MV-4-11 (cell line): Measurements from ENCODE around the gene SUPV3L1.
"Not testable (repeated sequence)": the region's sequence is repeated elsewhere in the genome, so short reads cannot be mapped to it uniquely, and the experiment has no call there.

ENCODE experiments used
- DNase-seq: peaks from one replicate; lab custom pipeline; 2025; lab: John Stamatoyannopoulos, UW

Gene SUPV3L1

DNA sequence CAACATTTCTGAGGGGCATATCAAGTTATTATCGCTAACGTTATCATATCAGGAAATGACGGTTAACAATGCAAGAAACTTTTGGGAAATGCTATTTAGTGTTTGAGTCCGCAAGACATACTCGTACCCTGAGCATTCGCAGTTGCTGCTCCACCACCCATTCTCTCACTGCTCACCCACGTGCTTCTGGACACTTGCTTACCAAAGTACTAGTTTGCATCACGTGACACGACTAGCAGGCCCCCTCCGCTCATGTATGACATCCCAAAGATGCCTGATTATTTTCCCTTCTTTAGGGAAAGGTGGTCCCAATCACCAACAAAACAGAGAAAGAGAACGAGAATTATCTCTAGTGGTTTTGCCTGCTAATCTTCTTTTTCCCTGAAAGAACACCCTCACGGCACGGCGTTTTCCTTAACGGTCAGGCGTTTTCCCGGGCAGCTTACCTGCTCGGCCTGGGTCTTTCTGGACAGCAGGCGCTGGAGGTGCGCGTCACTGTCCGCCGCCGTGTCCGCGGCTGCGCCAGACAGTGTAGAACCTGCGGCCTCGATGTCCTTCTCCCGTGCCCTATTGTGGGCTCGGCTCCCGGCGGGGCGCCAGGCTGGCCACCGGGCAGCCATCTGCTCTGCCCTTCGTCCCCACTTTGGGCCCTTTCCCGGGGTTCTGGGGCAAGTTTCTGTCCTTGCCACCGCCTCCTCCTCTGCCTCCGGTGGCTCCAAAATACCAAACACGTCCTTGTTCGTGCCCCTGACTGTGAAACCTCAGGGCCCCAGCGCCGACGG, at the start of gene SUPV3L1:
Gene SUPV3L1, plus strand, starts transcription at position 492 of the 782 bp plus-strand sequence. Its CDS starts 58 bp downstream, at position 550.
- peak; percentile 96 for DNase-seq

DNA sequence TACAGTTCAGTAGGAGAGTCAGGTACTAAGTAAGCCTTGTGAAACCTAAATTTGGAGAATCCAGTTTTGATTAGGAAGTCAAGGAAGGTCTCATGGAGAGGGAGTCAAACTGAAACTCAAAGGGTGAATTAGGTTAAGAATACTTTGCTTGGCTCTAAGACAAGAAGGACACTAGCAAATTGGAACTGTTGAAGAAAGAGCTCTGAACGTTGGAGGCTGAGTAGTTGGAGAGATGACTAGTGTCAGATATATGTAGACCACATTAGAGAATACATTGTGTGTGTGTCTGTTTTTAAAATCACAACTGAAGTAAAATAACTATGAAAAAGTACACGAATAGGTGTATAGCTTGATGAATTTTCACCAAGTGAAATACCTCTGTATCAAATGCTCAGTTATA, 49.8 kb upstream of the SUPV3L1 start:
- no peak for DNase-seq

DNA sequence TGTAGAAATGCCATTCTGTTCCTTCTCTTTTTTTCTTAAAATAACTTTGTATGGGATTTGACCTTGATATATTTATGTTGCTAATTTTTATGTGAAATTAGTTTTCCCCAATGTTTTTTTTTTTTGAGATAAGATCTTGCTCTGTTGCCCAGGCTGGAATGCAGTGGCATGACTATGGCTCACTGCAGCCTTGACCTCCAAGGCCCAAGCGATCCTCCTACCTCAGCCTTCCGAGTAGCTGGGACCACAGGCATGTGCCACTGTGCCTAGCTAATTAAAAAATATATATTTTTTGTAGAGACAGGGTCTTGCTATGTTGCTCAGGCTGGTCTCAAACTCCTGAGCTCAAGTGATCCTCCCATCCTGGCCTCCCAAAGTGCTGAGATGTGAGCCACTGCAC, 40.1 kb upstream of the SUPV3L1 start:
- DNase-seq = no peak

DNA sequence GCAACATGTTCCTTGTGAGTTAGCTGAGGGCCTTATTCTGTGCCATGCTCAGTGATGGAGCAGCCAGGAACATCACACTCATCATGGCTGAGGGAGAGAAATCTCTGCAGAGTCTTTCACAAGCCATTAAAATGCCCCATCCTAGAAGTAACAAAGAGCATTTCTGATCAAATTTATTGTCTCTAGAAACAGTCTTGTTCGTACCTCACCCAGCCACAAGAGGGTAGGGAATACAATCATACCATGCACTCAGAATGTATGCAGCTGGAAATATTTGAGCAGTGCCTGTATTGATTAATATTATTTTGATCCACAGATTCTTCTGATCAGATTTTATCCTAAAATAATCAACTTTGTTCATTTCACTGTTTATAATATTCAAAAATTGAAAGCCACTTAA, 38.7 kb upstream of the SUPV3L1 start:
- no peak for DNase-seq

DNA sequence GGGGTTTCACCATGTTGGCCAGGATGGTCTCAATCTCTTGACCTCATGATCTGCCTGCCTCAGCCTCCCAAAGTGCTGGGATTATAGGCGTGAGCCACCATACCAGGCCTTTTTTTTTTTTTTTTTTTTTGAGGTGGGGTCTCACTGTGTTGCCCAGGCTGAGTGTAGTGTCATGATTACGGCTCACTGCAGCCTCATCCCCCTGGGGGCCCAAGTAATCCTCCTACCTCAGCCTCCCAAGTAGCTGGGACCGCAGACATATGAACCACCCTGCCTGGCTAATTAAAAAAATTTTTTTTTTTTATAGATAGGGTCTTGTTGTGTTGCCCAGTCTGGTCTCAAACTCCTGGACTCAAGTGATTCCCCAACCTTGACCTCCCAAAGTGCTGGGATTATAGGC, 38.0 kb upstream of the SUPV3L1 start:
- DNase-seq = not testable (repeated sequence)

DNA sequence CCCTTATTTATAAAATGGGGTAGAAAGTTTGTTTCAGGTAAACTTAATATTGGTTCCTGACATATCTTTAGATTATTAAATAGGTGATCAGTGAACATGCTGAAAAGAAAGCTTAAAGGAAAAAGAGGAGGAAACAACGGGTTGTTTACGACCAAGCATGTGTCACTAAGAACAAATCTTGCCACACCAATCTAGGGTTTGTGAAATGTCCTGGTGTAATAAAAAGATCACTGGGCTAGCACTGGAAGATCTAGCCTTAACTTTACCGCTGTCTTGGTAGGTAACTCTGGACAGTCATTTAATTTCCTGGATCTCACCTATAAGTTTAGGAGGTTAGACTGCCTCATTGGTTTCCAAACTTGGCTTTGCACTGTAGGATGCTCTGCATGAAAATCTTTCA, 37.1 kb upstream of the SUPV3L1 start:
- no peak for DNase-seq

DNA sequence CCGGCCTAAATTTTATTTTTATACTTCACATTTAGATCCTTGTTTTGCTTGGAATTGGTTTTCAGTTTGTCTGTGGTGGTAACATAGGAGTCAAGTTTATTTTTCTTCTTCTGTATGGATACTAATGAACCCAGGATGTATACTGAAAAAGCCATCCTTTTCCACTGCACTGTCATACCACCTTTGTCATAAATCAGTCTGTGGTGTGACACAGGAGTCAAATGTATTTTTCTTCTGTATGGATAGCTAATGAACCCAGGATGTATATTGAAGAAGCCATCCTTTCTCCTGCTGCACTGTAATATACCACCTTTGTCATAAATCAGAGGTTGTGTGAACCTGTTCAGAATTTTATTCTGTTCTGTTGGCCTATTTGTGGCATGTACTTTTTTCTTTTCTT, 34.7 kb upstream of the SUPV3L1 start:
- no peak for DNase-seq

DNA sequence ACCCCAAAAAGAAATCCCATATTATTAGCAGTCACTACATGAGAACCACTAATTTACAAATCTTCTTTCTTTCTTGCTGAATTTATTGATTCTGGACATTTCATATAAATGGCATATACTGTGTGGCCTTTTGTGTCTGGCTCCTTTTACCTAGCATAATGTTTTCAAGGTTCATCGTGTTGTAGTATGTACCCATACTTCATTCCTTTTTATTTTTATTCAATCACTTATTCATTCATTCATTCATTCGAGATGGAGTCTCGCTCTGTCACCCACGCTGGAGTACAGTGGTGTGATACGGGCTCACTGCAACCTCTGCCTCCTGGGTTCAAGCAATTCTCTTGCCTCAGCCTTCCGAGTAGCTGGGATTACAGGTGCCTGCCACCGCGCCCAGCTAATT, 34.2 kb upstream of the SUPV3L1 start:
- DNase-seq = no peak

DNA sequence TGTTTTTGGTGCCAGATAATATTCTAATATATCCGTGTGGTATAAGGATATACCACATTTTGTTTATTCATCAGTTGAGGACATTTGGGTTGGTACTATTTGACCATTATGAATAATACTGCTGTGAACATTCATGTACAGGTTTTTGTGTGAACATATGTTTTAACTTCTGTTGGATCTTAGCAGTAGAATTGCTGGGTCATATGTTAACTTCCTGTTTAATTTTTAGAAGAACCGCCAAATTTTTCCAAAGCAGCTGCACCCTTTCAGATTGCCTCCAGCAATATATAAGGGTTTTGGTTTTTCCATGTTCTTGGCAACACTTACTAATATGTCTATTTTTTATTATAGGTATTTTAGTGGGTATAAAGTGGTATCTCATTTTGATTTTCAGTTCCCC, 33.3 kb upstream of the SUPV3L1 start:
- DNase-seq = peak; percentile 11

DNA sequence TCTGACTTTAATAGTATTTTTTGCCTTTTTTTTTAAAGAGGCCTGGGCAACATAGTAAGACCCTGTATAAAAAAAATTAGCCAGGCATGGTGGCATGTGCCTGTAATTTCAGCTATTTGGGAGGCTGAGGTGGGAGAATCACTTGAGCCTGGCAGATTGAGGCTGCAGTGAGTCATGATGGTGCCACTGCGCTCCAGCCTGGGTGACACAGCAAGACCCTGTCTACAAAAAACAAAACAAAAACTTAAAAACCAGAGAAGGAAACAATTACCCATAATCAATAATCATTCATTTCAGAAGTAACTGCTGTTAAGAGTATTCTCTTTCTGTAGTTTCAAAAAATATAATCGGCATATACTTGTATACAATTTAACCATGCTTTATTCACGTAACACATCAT, 28.1 kb upstream of the SUPV3L1 start:
- no peak for DNase-seq

DNA sequence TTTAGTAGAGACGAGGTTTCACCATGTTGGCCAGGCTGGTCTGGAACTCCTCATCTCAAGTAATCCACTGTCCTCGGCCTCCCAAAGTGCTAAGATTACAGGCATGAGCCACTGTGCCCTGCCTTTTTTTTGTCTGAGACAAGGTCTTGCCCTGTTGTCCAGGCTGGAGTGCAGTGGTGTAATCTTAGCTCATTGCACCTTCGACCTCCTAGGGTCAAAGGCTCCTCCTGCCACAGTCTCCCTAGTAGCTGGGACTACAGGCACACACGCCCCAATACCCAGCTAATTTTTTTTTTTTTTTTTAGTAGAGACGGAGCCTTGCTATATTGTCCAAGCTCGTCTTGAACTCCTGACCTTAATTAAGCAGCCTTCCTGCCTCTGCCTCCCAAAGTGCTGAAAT, 26.8 kb upstream of the SUPV3L1 start:
- no peak for DNase-seq

DNA sequence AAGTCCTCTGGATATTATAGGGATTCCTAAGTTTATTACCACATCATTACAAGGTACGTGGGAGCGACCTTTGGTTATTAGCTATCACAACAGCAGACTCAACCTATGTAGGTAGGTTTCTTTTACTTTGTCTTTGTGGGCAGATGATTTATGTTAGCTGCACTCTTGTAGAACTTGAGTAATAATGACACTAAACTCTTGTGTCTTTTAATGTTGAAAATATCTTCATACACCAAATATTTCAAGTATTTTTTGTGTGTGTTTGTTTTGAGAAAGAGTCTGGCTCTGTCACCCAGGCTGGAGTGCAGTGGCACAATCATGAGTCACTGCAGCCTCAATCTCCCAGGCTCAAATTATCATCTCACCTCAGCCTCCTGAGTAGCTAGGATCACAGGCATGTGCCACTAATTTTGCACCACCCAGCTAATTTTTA, 19.2 kb upstream of the SUPV3L1 start:
- DNase-seq = no peak

DNA sequence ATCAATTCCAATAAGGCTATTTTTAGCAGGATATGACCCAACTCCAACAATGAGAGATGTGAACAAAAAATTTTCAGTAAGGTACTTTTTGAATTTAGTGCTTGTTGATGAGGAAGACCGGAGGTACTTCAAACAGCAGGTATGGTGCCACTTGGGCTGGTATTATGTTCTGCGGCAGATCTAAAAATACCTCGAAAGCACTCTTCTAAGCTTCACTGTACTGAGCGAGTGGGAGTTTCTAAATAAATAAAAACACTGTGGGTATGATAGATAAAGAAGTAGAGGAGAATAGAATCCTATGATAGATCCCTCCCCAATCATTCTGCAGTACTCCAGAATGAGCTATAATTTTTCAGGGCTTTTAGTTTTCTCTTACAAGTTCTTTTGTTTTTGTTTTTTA, 11.5 kb upstream of the SUPV3L1 start:
- no peak for DNase-seq

DNA sequence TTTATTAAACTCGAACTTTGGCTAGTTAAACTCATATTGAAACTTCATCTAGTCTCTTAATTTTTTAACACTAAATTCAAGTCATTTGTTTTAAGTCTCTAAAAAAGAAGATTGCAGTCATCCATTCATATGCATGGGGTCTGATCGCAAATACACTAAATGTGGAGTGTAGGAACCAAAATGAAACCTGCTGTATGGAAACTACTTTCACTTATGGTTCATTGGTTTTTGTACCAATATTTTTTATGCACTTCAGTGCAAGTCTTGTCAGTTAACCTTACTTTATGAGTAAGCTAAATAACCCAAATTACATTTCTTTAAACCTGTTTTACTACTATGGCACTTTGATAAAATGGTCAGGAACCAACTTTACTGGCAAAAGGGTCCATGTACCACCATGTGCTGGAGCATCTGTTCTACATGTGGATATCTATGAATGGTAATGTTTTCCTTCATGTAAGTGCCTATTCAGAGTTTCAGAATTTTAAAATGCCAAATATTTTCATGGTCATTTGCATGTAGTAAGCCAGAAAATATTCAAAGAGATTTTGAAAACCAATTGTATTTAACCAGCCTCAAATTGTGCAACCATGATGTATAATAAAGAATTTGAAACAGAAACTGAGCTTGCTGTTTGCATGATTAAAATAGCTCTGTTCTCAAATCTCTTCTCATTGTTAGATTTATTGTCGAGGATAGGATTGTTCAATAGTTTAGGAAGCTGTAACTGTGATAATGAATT, 7.6 kb upstream of the SUPV3L1 start:
- DNase-seq = no peak

DNA sequence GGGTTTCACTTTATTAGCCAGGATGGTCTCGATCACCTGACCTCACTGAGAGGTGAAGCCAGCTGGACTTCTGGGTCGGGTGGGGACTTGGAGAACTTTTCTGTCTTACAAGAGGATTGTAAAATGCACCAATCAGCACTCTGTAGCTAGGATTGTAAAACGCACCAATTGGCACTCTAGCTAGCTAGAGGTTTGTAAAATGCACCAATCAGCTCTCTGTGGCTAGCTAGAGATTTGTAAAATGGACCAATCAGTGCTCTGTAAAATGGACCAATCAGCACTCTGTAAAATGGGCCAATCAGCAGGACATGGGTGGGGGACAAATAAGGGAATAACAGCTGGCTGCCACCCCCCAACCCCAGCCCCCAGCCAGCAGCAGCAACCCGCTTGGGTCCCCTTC, 4.7 kb upstream of the SUPV3L1 start:
- DNase-seq = not testable (repeated sequence)

DNA sequence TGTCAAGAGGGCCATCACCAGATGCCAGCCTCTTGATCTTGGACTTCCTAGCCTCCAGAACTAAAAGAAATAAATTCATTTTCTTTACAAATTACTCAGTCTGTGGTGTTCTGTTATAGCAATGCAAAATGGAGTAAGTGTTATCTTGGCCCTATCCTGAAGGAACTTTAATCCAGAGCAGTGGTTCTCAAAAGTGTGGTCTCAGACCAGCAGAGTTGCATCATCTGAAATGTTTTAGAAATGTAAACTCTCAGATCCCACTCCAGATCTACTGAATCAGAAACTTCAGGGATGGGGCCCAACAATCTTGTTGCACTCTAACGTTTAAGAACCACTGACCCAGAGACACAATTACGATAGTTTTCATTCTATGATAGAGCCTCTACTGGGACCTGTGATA, 3.2 kb upstream of the SUPV3L1 start:
- DNase-seq = no peak

DNA sequence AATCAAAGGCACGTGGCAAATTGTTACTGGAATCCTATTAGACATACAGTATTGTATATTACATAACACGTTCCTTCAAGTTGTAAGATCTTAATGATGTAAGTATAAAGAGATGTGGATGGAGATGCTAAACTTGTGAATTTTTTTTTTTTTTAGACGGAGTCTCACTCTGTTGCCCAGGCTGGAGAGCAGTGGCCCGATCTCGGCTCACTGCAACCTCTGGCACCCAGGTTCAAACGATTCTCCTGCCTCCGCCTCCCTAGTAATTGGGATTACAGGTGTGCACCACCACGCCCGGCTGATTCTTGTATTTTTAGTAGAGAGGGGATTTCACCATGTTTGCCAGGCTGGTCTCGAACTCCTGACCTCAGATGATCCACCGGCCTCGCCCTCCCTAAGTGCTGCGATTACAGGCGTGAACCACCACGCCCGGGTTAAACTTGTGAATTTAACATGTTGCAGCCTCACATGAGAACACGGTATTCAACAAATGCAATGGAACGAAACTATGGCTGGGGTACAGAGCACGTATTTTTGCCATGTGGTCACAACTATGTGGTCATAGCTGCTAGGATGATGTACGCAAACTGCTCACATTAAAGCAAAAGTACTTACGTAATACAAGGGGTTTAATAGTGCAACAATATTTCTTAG, 818 bp upstream of the SUPV3L1 start:
- peak; percentile 78 for DNase-seq

DNA sequence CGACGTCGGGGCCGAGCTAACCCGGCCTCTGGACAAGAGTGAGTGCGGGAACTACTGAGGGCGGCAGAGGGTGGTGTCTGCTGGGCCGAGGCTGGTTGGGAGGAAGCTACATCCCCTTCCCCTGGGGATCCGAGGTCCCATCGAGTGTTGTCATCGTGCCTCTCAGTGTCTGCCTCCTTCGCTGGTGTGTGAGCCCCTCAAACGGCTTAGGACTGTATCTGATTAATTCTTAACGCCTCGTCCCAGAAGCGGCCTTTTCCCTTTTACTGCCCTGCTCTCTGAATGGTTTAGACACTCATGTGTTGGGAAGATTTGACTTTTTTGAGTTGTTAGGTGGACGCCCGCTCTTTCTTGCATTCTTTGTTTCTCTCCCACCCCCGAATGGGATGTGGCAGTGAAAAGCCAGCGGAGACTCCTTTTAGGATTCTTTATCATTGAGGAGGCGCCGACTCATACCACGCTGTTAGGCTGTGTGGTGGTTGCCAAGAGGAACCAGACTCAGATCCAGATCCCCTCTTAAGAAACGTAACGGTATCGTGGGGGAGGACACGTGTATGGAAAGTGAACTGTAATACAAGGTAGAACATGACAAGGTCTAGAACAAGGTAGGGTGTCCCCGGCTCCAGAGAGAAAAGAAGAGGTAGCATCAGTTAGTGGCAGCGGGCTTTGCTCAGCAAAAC, 631 bp downstream of the SUPV3L1 start:
- peak; percentile 39 for DNase-seq

DNA sequence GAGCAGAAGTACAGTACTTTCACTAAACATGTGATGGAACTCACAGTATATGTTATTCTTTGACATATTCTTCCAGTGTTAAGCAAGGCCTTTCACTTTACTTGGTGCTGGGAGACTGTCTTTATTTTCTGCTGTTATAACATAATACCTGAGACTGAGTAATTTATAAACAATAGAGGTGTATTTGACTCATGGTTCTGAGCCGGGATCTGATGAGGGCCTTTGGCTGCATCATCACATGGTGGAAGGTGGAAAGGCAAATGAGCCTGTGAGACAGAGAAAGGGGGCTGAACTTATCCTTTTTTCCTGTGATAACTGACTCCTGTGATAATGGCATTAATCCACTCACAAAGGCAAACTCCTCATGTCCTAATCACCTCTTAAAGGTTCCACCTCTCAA, 1.4 kb downstream of the SUPV3L1 start:
- DNase-seq = no peak

DNA sequence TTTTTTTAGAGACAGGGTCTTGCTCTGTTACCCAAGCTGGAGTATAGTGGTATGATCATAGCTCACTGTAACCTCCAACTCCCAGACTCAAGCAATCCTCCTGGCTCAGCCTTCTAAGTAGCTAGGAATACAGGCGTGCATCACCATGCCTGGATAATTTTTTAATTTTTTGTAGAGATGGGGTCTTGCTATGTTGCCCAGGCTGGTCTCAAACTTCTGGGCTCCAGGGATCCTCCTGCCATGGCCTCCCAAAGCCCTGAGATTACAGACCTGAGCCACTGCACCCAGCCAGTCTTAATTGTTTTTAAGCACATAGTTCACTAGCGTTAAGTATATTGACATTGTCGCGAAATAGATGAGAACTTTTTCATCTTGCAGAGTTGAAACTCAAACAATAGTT, 2.0 kb downstream of the SUPV3L1 start:
- DNase-seq = no peak

DNA sequence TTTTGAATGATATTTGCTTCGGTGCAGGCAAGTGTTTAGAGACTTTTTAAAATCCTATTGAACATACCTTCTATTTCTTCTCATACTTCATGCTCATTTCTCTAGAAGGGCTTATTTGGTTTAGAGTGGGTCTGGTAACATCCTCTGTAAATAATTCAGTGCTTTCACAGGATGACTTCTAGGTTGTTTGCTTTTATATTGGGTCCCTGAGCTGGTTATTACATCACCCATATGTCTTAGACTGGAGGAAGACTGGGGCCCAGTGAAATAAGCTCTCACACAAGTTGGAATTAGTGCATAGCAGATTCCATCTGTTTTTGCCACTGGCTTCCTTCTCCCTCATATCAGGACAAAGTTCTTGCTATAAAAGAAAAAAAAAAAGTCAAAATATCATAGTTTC, 6.5 kb downstream of the SUPV3L1 start:
- no peak for DNase-seq

DNA sequence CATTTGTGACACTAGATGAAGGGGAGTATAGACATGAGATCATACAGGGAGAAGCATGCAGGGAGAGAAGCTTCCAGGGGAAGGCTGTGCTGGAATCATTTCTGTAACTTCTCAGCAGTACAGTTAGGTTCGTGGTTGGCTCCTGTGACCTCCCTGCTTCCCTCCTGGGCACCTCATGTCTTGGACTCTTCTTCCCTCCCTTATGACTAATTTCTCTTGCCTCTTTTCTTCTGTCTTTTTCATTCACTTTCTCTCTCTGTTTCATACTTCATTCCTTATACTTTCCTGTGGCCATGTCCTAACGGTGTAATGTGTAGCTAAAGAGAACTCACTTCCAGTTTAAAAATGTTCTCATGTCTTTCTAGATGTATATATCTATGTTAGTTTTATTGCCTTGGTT, 21.0 kb downstream of the SUPV3L1 start:
- no peak for DNase-seq
